IMR-90 (cell line): ENCODE measurements around the gene DCAF5.

ENCODE experiments used
- BHLHE40 ChIP-seq: fragments of 150-350 bp; IDR thresholded peaks from 2 replicates; pipeline ENCODE4 v1.6.1; 2016; ENCODE audit warnings: mild to moderate bottlenecking, low read depth, low read length
- CEBPB ChIP-seq: IDR thresholded peaks from 2 replicates; pipeline ENCODE4 v1.6.1; 2012; ENCODE audit warnings: low read depth, low read length, improper control_type of control experiment

GRCh38 chr14:69001375-69001774 is 151.5 kb downstream of the DCAF5 start:
- TF ChIP-seq CEBPB (no peak), BHLHE40 (no peak)
